HL-60 (cell line): ENCODE measurements around the gene HSPA4L.

Experiments used
- DNase-seq, 2 experiments: peaks; one replicate each; pipeline ENCODE4 v3.0.0-alpha.2; 2010 to 2020; ENCODE audit warnings: low read depth in 1 of 2, low spot score in 1 of 2
- H3K27ac ChIP-seq: fragments of 250-450 bp; sonication (Bioruptor Pico); replicated peaks from 2 replicates; pipeline ENCODE4 v1.5.1; 2020; ENCODE audit warnings: mild to moderate bottlenecking, moderate library complexity
- H3K27me3 ChIP-seq: fragments of 250-450 bp; sonication (Bioruptor Pico); 2 replicates; pipeline ENCODE4 v1.5.1; 2021; ENCODE audit warnings: mild to moderate bottlenecking, moderate library complexity; ENCODE audit not compliant: insufficient read depth, poor library complexity, severe bottlenecking
- H3K4me3 ChIP-seq: replicated peaks from 2 replicates; pipeline ENCODE4 v1.5.1; 2011; ENCODE audit warnings: mild to moderate bottlenecking, control low read depth, low read length; ENCODE audit not compliant: insufficient read depth
- CTCF ChIP-seq: IDR thresholded peaks from one replicate; pipeline ENCODE4 v1.5.1; 2011; ENCODE audit warnings: low read length, control low read depth, inconsistent platforms; ENCODE audit not compliant: insufficient read depth
- GABPA ChIP-seq: IDR thresholded peaks from 2 replicates; pipeline ENCODE4 v1.6.1; 2012; ENCODE audit warnings: low read depth
- POLR2AphosphoS5 ChIP-seq: IDR thresholded peaks from 2 replicates; pipeline ENCODE4 v1.6.1; 2012; ENCODE audit warnings: low read depth
- SPI1 ChIP-seq: IDR thresholded peaks from 2 replicates; pipeline ENCODE4 v1.6.1; 2012; ENCODE audit warnings: low read depth, mild to moderate bottlenecking, borderline replicate concordance
- TF ChIP-seq, protein P1 (sequence below): IDR thresholded peaks from 2 replicates; pipeline ENCODE4 v1.6.1; 2012; ENCODE audit warnings: low read depth; ENCODE audit not compliant: insufficient replicate concordance

Gene HSPA4L

DNA sequence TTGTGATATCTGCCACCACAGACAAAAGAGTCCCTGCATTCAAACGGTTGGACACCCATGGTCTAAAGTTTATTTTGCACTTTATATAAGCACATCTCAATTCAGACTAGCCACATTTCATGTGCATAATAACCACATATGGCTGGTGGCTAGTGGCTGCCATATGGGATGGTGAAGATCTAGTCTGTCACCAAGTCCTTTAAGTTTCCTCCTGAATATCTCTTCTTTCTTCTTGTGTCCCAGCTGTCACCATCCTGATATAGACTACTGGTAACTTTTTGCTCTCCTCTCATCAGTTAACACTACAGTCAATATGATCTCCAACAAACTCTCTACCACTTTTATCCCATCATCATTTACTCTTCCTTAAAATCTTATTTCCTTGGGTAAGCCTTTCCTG is 9.3 kb downstream of the HSPA4L start:
- no peak for DNase-seq
- Histone ChIP-seq H3K4me3 (no peak overlapping the region), H3K27me3 (no peaks in the 10 kb centered on the region), H3K27ac (no peak overlapping the region)
- no peak for TF ChIP-seq POLR2AphosphoS5
- no peak for TF ChIP-seq GABPA
- TF ChIP-seq SPI1 = no peak
- TF ChIP-seq, protein P1, sequence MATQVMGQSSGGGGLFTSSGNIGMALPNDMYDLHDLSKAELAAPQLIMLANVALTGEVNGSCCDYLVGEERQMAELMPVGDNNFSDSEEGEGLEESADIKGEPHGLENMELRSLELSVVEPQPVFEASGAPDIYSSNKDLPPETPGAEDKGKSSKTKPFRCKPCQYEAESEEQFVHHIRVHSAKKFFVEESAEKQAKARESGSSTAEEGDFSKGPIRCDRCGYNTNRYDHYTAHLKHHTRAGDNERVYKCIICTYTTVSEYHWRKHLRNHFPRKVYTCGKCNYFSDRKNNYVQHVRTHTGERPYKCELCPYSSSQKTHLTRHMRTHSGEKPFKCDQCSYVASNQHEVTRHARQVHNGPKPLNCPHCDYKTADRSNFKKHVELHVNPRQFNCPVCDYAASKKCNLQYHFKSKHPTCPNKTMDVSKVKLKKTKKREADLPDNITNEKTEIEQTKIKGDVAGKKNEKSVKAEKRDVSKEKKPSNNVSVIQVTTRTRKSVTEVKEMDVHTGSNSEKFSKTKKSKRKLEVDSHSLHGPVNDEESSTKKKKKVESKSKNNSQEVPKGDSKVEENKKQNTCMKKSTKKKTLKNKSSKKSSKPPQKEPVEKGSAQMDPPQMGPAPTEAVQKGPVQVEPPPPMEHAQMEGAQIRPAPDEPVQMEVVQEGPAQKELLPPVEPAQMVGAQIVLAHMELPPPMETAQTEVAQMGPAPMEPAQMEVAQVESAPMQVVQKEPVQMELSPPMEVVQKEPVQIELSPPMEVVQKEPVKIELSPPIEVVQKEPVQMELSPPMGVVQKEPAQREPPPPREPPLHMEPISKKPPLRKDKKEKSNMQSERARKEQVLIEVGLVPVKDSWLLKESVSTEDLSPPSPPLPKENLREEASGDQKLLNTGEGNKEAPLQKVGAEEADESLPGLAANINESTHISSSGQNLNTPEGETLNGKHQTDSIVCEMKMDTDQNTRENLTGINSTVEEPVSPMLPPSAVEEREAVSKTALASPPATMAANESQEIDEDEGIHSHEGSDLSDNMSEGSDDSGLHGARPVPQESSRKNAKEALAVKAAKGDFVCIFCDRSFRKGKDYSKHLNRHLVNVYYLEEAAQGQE = no peak
- no peak for TF ChIP-seq CTCF

DNA sequence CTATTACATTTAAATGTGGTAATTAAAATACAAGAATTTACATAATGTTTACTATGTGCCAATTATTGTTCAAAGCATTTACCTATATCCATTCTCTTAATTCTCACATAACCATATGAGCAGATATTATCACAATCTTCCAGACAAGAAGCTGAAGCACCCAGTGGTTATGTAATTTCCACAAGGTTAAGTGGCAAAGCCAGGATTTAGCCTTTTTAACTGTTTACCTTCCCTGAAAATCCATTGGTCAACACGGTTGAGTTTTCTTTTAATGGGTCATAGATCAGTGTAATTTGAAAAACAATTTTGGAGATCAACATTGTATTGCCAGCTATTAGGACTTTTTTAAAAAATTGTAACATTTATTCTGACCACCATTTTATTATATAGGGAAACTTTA is 11.4 kb downstream of the HSPA4L start:
- H3K27ac ChIP-seq = no peak overlapping the region
- no peak for DNase-seq
- TF ChIP-seq GABPA = no peak
- H3K27me3 ChIP-seq = no peaks in the 10 kb centered on the region
- H3K4me3 ChIP-seq = no peak overlapping the region

DNA sequence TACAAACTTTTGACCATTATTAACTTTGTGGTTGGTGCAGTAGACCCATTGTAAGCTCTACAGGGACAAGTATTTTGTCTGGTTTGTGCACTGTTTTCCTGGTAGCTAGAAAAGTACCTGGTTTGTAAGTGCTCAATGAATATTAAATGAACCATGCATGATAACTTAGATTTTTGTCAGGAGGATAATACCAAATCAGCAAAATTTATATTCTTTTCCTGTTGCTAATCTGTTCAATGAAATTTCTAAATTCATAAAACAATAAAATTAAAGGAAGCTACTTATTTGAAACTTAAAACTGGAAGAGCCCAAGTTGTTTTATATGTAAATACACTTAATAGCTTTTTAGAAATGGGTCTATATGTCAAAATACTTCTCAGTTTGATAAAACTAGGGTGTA is 17.6 kb downstream of the HSPA4L start:
- TF ChIP-seq POLR2AphosphoS5 (no peak), GABPA (no peak), SPI1 (no peak)
- DNase-seq = no peak
- H3K27ac ChIP-seq = no peak overlapping the region
- no peak overlapping the region for H3K4me3 ChIP-seq
- H3K27me3 ChIP-seq = no peaks in the 10 kb centered on the region

GRCh38 chr4:127809173-127809800 is 27.2 kb downstream of the HSPA4L start:
- no peaks in the 10 kb centered on the region for H3K27me3 ChIP-seq
- no peak for DNase-seq
- no peak overlapping the region for H3K27ac ChIP-seq
- H3K4me3 ChIP-seq = no peak overlapping the region
- TF ChIP-seq CTCF (no peak), SPI1 (no peak), POLR2AphosphoS5 (no peak), GABPA (no peak)
- TF ChIP-seq, protein P1 = no peak

DNA sequence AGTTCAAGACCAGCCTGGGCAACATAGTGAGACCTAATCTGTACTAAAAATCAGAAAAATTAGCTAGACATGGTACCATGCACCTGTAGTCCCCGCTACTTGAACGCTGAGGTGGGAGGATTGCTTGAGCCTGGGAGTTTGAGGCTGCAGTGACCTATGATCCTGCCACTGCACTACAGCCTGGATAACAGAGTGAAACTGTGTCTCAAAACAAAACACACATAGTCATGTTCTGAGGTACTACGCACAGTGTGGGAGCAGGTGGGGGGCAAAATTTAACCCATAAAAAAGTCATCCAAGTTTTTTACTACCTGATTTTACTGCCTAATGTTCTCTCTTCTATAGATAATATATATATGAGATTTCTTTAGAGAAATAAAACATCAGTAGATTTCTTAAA is 28.4 kb downstream of the HSPA4L start:
- Histone ChIP-seq H3K4me3 (no peak overlapping the region), H3K27ac (no peak overlapping the region), H3K27me3 (no peaks in the 10 kb centered on the region)
- no peak for DNase-seq
- TF ChIP-seq, protein P1 = no peak
- no peak for TF ChIP-seq POLR2AphosphoS5
- TF ChIP-seq CTCF = no peak
- TF ChIP-seq SPI1 = no peak
- no peak for TF ChIP-seq GABPA
